HepG2 (cell line): ENCODE measurements around the gene TACC3. TPM values are rescaled to one million over a fixed set of nuclear protein-coding genes. Genes with fewer than 3 reads are reported as not detected.

Experiments used
- ATRX ChIP-seq: sonication (generic); formaldehyde crosslinking; IDR thresholded peaks from 2 replicates; pipeline ENCODE4 v1.4.0; 2020; ENCODE audit warnings: missing genetic modification reagents, borderline replicate concordance
- ETV6 ChIP-seq: sonication (generic); formaldehyde crosslinking; conservative IDR thresholded peaks from 2 replicates; pipeline ENCODE4 v1.4.0; 2020; ENCODE audit warnings: missing genetic modification reagents
- HNF4A ChIP-seq: sonication (generic); formaldehyde crosslinking; IDR thresholded peaks from 2 replicates; pipeline ENCODE4 v1.4.0; 2020; ENCODE audit warnings: missing genetic modification reagents
- HOXA9 ChIP-seq: sonication (generic); formaldehyde crosslinking; IDR thresholded peaks from 2 replicates; pipeline ENCODE4 v1.8.1; 2022; ENCODE audit warnings: missing genetic modification reagents, mild to moderate bottlenecking, moderate library complexity, borderline replicate concordance
- MEF2D ChIP-seq: sonication (generic); formaldehyde crosslinking; IDR thresholded peaks from 2 replicates; pipeline ENCODE4 v1.5.1; 2020; ENCODE audit warnings: mild to moderate bottlenecking, missing genetic modification reagents
- MLLT10 ChIP-seq: sonication (generic); formaldehyde crosslinking; IDR thresholded peaks from 2 replicates; pipeline ENCODE4 v1.4.0; 2020; ENCODE audit warnings: missing genetic modification reagents
- MXD3 ChIP-seq: IDR thresholded peaks from 2 replicates; pipeline ENCODE4 v1.6.1; 2016; ENCODE audit warnings: mild to moderate bottlenecking, missing biosample characterization, missing genetic modification reagents
- NFE2L2 ChIP-seq: fragments of 150-350 bp; IDR thresholded peaks from 2 replicates; pipeline ENCODE4 v1.6.1; 2014; ENCODE audit warnings: low read length
- NFKB2 ChIP-seq: sonication (generic); formaldehyde crosslinking; IDR thresholded peaks from 2 replicates; pipeline ENCODE4 v1.4.0; 2020; ENCODE audit warnings: missing genetic modification reagents, borderline replicate concordance
- POLR2A ChIP-seq, 2 experiments: IDR thresholded peaks; 2 replicates each; pipeline ENCODE4 v1.6.1; 2011; ENCODE audit warnings: low read depth in 2 of 2, low read length in 2 of 2, mild to moderate bottlenecking in 1 of 2, moderate library complexity in 1 of 2; ENCODE audit not compliant: insufficient read depth in 1 of 2
- POLR2AphosphoS2 ChIP-seq: IDR thresholded peaks from 2 replicates; pipeline ENCODE4 v1.6.1; 2011; ENCODE audit warnings: low read depth, low read length, improper control_type of control experiment
- THYN1 ChIP-seq: sonication (generic); formaldehyde crosslinking; IDR thresholded peaks from 2 replicates; pipeline ENCODE4 v1.8.1; 2023; ENCODE audit warnings: low read depth, mild to moderate bottlenecking, moderate library complexity, missing genetic modification reagents, borderline replicate concordance
- U2AF2 ChIP-seq: fragments of 200-400 bp; formaldehyde crosslinking; IDR thresholded peaks from 2 replicates; pipeline ENCODE4 v1.6.1; 2017; ENCODE audit warnings: low read depth, mild to moderate bottlenecking, low read length
- ZC3H4 ChIP-seq: sonication (generic); formaldehyde crosslinking; IDR thresholded peaks from 2 replicates; pipeline ENCODE4 v1.4.0; 2020; ENCODE audit warnings: missing genetic modification reagents, borderline replicate concordance
- ZMYM2 ChIP-seq: sonication (generic); formaldehyde crosslinking; IDR thresholded peaks from 2 replicates; pipeline ENCODE4 v1.8.0; 2022; ENCODE audit warnings: mild to moderate bottlenecking, missing genetic modification reagents
- ZNF136 ChIP-seq: sonication (generic); formaldehyde crosslinking; IDR thresholded peaks from 2 replicates; pipeline ENCODE4 v1.8.1; 2022; ENCODE audit warnings: low read depth, mild to moderate bottlenecking, moderate library complexity, missing genetic modification reagents
- ZNF383 ChIP-seq: sonication (generic); formaldehyde crosslinking; IDR thresholded peaks from 2 replicates; pipeline ENCODE4 v1.4.0; 2020; ENCODE audit warnings: missing genetic modification reagents, mild to moderate bottlenecking, borderline replicate concordance
- ZNF546 ChIP-seq: sonication (generic); formaldehyde crosslinking; conservative IDR thresholded peaks from 2 replicates; pipeline ENCODE4 v1.8.1; 2023; ENCODE audit warnings: mild to moderate bottlenecking, missing genetic modification reagents
- ZNF724P ChIP-seq: sonication (generic); formaldehyde crosslinking; IDR thresholded peaks from 2 replicates; pipeline ENCODE4 v1.8.0; 2022; ENCODE audit warnings: missing genetic modification reagents, borderline replicate concordance
- ZNF772 ChIP-seq: sonication (generic); formaldehyde crosslinking; IDR thresholded peaks from 2 replicates; pipeline ENCODE4 v1.5.0; 2020; ENCODE audit warnings: mild to moderate bottlenecking, missing genetic modification reagents
- ZNF788 ChIP-seq: sonication (generic); formaldehyde crosslinking; IDR thresholded peaks from 2 replicates; pipeline ENCODE4 v1.5.0; 2020; ENCODE audit warnings: mild to moderate bottlenecking, missing genetic modification reagents, borderline replicate concordance
- polyA plus RNA-seq, 8 experiments: library from polyadenylated mRNA; depleted of rRNA in 3 of 8; stranded (reverse) in 7 of 8; unstranded in 1 of 8; fragments of >200 nt; fragmentation: Illumina TruSeq in 4 of 8; extraction: Trizol in 4 of 8; gene quantifications; 2 replicates each; pipeline versions ENCODE4 v1.2.1 to v1.2.3, GENCODE V29; 2011 to 2016; ENCODE audit warnings: low read depth in 4 of 8, missing spikeins in 1 of 8, mixed read lengths in 1 of 8; ENCODE audit not compliant: insufficient read depth in 1 of 8
- total RNA-seq, 5 experiments: library from RNA; depleted of rRNA; stranded (reverse); fragments of >200 nt; fragmentation: Illumina TruSeq; extraction: Trizol; gene quantifications; 2 replicates each; pipeline ENCODE4 v1.2.3, GENCODE V29; 2016; ENCODE audit warnings: low read depth in 1 of 5
- TF ChIP-seq, protein P1 (sequence below): sonication (generic); formaldehyde crosslinking; IDR thresholded peaks from 2 replicates; pipeline ENCODE4 v1.8.1; 2023; ENCODE audit warnings: mild to moderate bottlenecking, missing genetic modification reagents, borderline replicate concordance
- TF ChIP-seq, protein P2 (sequence below): sonication (generic); formaldehyde crosslinking; conservative IDR thresholded peaks from 2 replicates; pipeline ENCODE4 v1.8.0; 2022; ENCODE audit warnings: mild to moderate bottlenecking, moderate library complexity, missing genetic modification reagents
- TF ChIP-seq, protein P3 (sequence below): IDR thresholded peaks from 2 replicates; pipeline ENCODE4 v1.6.1; 2016

TACC3 gene
- total and polyA plus RNA-seq, 2 of the 13 experiments (the other 11 are each of a cell fraction or from before 2014, with no cell fraction given): 20.3 to 21.2 TPM

DNA sequence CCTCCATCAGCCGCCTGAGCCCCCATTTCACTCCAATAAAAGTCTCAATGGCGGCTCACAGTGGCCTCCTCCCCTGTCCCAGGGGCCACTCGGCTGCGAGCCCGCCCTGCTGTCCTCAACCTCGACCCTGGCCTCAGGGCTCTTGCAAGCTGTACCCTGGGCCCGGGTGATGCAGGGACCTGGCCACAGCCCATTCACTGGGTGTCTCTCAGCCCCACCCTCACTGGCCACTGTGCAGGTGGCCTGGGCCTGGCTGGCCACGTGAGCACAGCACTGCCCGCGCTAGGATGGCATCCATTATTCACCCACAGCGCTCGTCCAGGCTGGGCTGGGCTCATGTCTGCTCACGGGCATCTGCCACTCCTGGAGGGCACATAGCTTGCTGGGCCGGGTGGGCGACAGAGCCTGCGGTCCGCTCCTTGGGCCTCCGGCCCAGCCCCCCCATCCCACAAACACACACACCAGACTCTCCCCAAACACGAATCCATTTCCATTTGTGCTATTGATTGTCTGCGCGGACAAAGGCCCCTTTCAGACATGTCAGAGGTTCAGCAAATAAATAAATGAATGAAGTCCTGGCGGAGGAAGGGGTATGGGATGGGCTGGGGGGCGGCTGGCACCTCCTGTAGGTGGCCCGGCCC is 55.3 kb downstream of the TACC3 start (continued):
- TF ChIP-seq NFKB2 (CRISPR knock-in tag) (peak; percentile 34; the same call in 1 of the 2 replicates), MXD3 (CRISPR knock-in tag) (no peak), POLR2AphosphoS2 (no peak), ZNF546 (CRISPR knock-in tag) (0 out of 2 replicates have a peak, but pooled peaks have one; percentile 10), HNF4A (CRISPR knock-in tag) (peak; percentile 83), ZC3H4 (0 out of 2 replicates have a peak, but pooled peaks have one; percentile 49), MEF2D (CRISPR knock-in tag) (no peak; the same call in 1 of the 2 replicates), U2AF2 (no peak), THYN1 (no peak), ZMYM2 (CRISPR knock-in tag) (peak; percentile 57; the same call in 1 of the 2 replicates), ZNF724P (CRISPR knock-in tag) (no peak), MLLT10 (CRISPR knock-in tag) (no peak), ZNF772 (CRISPR knock-in tag) (no peak), ETV6 (CRISPR knock-in tag) (no peak), POLR2A (IDR thresholded peaks at IDR 0.05; ENCODE audit: insufficient read depth in 1 of 2, low read depth in 2 of 2, low read length in 2 of 2) (no peak), ZNF788 (CRISPR knock-in tag) (peak; percentile 45; the same call in 1 of the 2 replicates), NFE2L2 (no peak), ATRX (no peak), ZNF136 (CRISPR knock-in tag) (no peak), ZNF383 (CRISPR knock-in tag) (no peak), HOXA9 (CRISPR knock-in tag) (no peak)
- TF ChIP-seq, protein P1, sequence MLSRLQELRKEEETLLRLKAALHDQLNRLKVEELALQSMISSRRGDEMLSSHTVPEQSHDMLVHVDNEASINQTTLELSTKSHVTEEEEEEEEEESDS (CRISPR knock-in tag): peak; percentile 49; the same call in 1 of the 2 replicates
- TF ChIP-seq, protein P2, sequence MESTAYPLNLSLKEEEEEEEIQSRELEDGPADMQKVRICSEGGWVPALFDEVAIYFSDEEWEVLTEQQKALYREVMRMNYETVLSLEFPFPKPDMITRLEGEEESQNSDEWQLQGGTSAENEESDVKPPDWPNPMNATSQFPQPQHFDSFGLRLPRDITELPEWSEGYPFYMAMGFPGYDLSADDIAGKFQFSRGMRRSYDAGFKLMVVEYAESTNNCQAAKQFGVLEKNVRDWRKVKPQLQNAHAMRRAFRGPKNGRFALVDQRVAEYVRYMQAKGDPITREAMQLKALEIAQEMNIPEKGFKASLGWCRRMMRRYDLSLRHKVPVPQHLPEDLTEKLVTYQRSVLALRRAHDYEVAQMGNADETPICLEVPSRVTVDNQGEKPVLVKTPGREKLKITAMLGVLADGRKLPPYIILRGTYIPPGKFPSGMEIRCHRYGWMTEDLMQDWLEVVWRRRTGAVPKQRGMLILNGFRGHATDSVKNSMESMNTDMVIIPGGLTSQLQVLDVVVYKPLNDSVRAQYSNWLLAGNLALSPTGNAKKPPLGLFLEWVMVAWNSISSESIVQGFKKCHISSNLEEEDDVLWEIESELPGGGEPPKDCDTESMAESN (CRISPR knock-in tag): peak; percentile 92
- TF ChIP-seq, protein P3, sequence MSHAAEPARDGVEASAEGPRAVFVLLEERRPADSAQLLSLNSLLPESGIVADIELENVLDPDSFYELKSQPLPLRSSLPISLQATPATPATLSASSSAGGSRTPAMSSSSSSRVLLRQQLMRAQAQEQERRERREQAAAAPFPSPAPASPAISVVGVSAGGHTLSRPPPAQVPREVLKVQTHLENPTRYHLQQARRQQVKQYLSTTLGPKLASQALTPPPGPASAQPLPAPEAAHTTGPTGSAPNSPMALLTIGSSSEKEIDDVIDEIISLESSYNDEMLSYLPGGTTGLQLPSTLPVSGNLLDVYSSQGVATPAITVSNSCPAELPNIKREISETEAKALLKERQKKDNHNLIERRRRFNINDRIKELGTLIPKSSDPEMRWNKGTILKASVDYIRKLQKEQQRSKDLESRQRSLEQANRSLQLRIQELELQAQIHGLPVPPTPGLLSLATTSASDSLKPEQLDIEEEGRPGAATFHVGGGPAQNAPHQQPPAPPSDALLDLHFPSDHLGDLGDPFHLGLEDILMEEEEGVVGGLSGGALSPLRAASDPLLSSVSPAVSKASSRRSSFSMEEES: peak; percentile 80
